ENCODE results near the gene NDUFS6.

NDUFS6 gene

GRCh38 chr5:1819458-1819857, 18.3 kb downstream of the NDUFS6 start:
- Histone ChIP-seq H3K18ac (ENCODE audit: low read length) (no peak overlapping the region), H3K4me2 (ENCODE audit: low read length) (no peak overlapping the region), H3K27ac (ENCODE audit: low read depth, low read length) (no peak overlapping the region), H3K4me3 (ENCODE audit: low read length) (no peak overlapping the region), H4K5ac (ENCODE audit: low read length) (no peak overlapping the region), H2BK120ac (ENCODE audit: low read depth, low read length) (no peak overlapping the region), H3K56ac (ENCODE audit: low read length) (no peak overlapping the region), H3K4me1 (ENCODE audit: control insufficient read depth, low read depth, low read length) (no peaks in the 10 kb centered on the region), H3K79me1 (ENCODE audit: low read length) (peaks cover 5% of the 10 kb centered on the region), H2BK15ac (replicated peaks; ENCODE audit: low read depth) (no peak overlapping the region), H2BK5ac (ENCODE audit: low read length) (no peak overlapping the region), H3K27me3 (ENCODE audit: insufficient read depth, low read length, poor library complexity) (no peaks in the 10 kb centered on the region), H3K9ac (ENCODE audit: low read length) (no peak overlapping the region), H3K36me3 (ENCODE audit: control insufficient read depth, insufficient read depth, low read length) (peaks cover 6% of the 10 kb centered on the region), H2AK5ac (ENCODE audit: low read length) (no peak overlapping the region), H3K23ac (ENCODE audit: low read length) (no peak overlapping the region), H3K4ac (ENCODE audit: low read depth, low read length) (no peak overlapping the region), H4K8ac (ENCODE audit: low read depth, low read length) (no peak overlapping the region), H3K79me2 (ENCODE audit: control insufficient read depth, insufficient read depth, low read length) (no peaks in the 10 kb centered on the region)
- no CpG with 5 or more reads among the region's 2 CpGs for WGBS (ENCODE audit: extremely low coverage, insufficient coverage, low lambda C conversion rate)
- no peak for DNase-seq

- Histone ChIP-seq H3K23ac (ENCODE audit: low read length) (no peak overlapping the region), H4K5ac (ENCODE audit: low read length) (no peak overlapping the region), H3K4me2 (ENCODE audit: low read length) (no peak overlapping the region), H2BK120ac (ENCODE audit: low read depth, low read length) (no peak overlapping the region), H3K27me3 (ENCODE audit: insufficient read depth, low read length, poor library complexity) (no peaks in the 10 kb centered on the region), H2AK5ac (ENCODE audit: low read length) (no peak overlapping the region), H3K36me3 (ENCODE audit: control insufficient read depth, insufficient read depth, low read length) (peaks cover 6% of the 10 kb centered on the region), H3K27ac (ENCODE audit: low read depth, low read length) (no peak overlapping the region), H4K8ac (ENCODE audit: low read depth, low read length) (no peak overlapping the region), H3K79me2 (ENCODE audit: control insufficient read depth, insufficient read depth, low read length) (no peaks in the 10 kb centered on the region), H3K4me3 (ENCODE audit: low read length) (no peak overlapping the region), H2BK15ac (replicated peaks; ENCODE audit: low read depth) (no peak overlapping the region), H3K4me1 (ENCODE audit: control insufficient read depth, low read depth, low read length) (no peaks in the 10 kb centered on the region), H3K56ac (ENCODE audit: low read length) (no peak overlapping the region), H2BK5ac (ENCODE audit: low read length) (no peak overlapping the region), H3K4ac (ENCODE audit: low read depth, low read length) (no peak overlapping the region), H3K9ac (ENCODE audit: low read length) (no peak overlapping the region), H3K18ac (ENCODE audit: low read length) (no peak overlapping the region), H3K79me1 (ENCODE audit: low read length) (peaks cover 5% of the 10 kb centered on the region)
- WGBS (ENCODE audit: extremely low coverage, insufficient coverage, low lambda C conversion rate): no CpG with 5 or more reads among the region's 12 CpGs
- no peak for DNase-seq
Observed at GRCh38 chr5:1820381-1820780, 19.2 kb downstream of the NDUFS6 start.

- Histone ChIP-seq H3K18ac (ENCODE audit: low read length) (no peak overlapping the region), H3K27me3 (ENCODE audit: insufficient read depth, low read length, poor library complexity) (no peaks in the 10 kb centered on the region), H3K36me3 (ENCODE audit: control insufficient read depth, insufficient read depth, low read length) (peaks cover 6% of the 10 kb centered on the region), H2BK15ac (replicated peaks; ENCODE audit: low read depth) (no peak overlapping the region), H3K9ac (ENCODE audit: low read length) (no peak overlapping the region), H2BK120ac (ENCODE audit: low read depth, low read length) (no peak overlapping the region), H3K4ac (ENCODE audit: low read depth, low read length) (no peak overlapping the region), H2AK5ac (ENCODE audit: low read length) (no peak overlapping the region), H3K4me1 (ENCODE audit: control insufficient read depth, low read depth, low read length) (no peaks in the 10 kb centered on the region), H4K8ac (ENCODE audit: low read depth, low read length) (no peak overlapping the region), H3K27ac (ENCODE audit: low read depth, low read length) (no peak overlapping the region), H3K23ac (ENCODE audit: low read length) (no peak overlapping the region), H4K5ac (ENCODE audit: low read length) (no peak overlapping the region), H3K4me3 (ENCODE audit: low read length) (no peak overlapping the region), H3K56ac (ENCODE audit: low read length) (no peak overlapping the region), H3K79me1 (ENCODE audit: low read length) (peaks cover 5% of the 10 kb centered on the region), H2BK5ac (ENCODE audit: low read length) (no peak overlapping the region), H3K4me2 (ENCODE audit: low read length) (no peak overlapping the region), H3K79me2 (ENCODE audit: control insufficient read depth, insufficient read depth, low read length) (no peaks in the 10 kb centered on the region)
- no peak for DNase-seq
- WGBS (ENCODE audit: extremely low coverage, insufficient coverage, low lambda C conversion rate): no CpG with 5 or more reads among the region's 4 CpGs
Observed at GRCh38 chr5:1820926-1821325, 19.7 kb downstream of the NDUFS6 start.

GRCh38 chr5:1821862-1822261, 20.7 kb downstream of the NDUFS6 start:
- Histone ChIP-seq H3K4ac (ENCODE audit: low read depth, low read length) (no peak overlapping the region), H3K18ac (ENCODE audit: low read length) (no peak overlapping the region), H4K8ac (ENCODE audit: low read depth, low read length) (no peak overlapping the region), H2BK15ac (replicated peaks; ENCODE audit: low read depth) (no peak overlapping the region), H3K23ac (ENCODE audit: low read length) (no peak overlapping the region), H3K4me2 (ENCODE audit: low read length) (no peak overlapping the region), H4K5ac (ENCODE audit: low read length) (no peak overlapping the region), H2BK5ac (ENCODE audit: low read length) (no peak overlapping the region), H3K27ac (ENCODE audit: low read depth, low read length) (no peak overlapping the region), H3K79me1 (ENCODE audit: low read length) (peaks cover 5% of the 10 kb centered on the region), H3K4me3 (ENCODE audit: low read length) (no peak overlapping the region), H3K56ac (ENCODE audit: low read length) (no peak overlapping the region), H3K36me3 (ENCODE audit: control insufficient read depth, insufficient read depth, low read length) (peaks cover 6% of the 10 kb centered on the region), H2BK120ac (ENCODE audit: low read depth, low read length) (no peak overlapping the region), H3K9ac (ENCODE audit: low read length) (no peak overlapping the region), H3K79me2 (ENCODE audit: control insufficient read depth, insufficient read depth, low read length) (no peaks in the 10 kb centered on the region), H2AK5ac (ENCODE audit: low read length) (no peak overlapping the region), H3K4me1 (ENCODE audit: control insufficient read depth, low read depth, low read length) (no peaks in the 10 kb centered on the region), H3K27me3 (ENCODE audit: insufficient read depth, low read length, poor library complexity) (no peaks in the 10 kb centered on the region)
- WGBS (ENCODE audit: extremely low coverage, insufficient coverage, low lambda C conversion rate): no CpG with 5 or more reads among the region's 8 CpGs
- no peak for DNase-seq

- H2BK120ac ChIP-seq (ENCODE audit: low read depth, low read length): no peak overlapping the region
- H3K4ac ChIP-seq (ENCODE audit: low read depth, low read length): no peak overlapping the region
- H3K36me3 ChIP-seq (ENCODE audit: control insufficient read depth, insufficient read depth, low read length): peaks cover 6% of the 10 kb centered on the region
- peaks cover 3% of the 10 kb centered on the region for H3K79me1 ChIP-seq (ENCODE audit: low read length)
- no peak overlapping the region for H2AK5ac ChIP-seq (ENCODE audit: low read length)
- H3K9ac ChIP-seq (ENCODE audit: low read length): no peak overlapping the region
- WGBS (ENCODE audit: extremely low coverage, insufficient coverage, low lambda C conversion rate): no CpG with 5 or more reads among the region's 12 CpGs
- H3K4me1 ChIP-seq (ENCODE audit: control insufficient read depth, low read depth, low read length): no peaks in the 10 kb centered on the region
- no peak overlapping the region for H3K27ac ChIP-seq (ENCODE audit: low read depth, low read length)
- no peak overlapping the region for H4K5ac ChIP-seq (ENCODE audit: low read length)
- no peak overlapping the region for H3K4me2 ChIP-seq (ENCODE audit: low read length)
- H3K27me3 ChIP-seq (ENCODE audit: insufficient read depth, low read length, poor library complexity): no peaks in the 10 kb centered on the region
- no peak overlapping the region for H2BK15ac ChIP-seq (replicated peaks; ENCODE audit: low read depth)
- no peak overlapping the region for H3K56ac ChIP-seq (ENCODE audit: low read length)
- H2BK5ac ChIP-seq (ENCODE audit: low read length): no peak overlapping the region
- no peaks in the 10 kb centered on the region for H3K79me2 ChIP-seq (ENCODE audit: control insufficient read depth, insufficient read depth, low read length)
- H3K4me3 ChIP-seq (ENCODE audit: low read length): no peak overlapping the region
- DNase-seq: no peak
- no peak overlapping the region for H4K8ac ChIP-seq (ENCODE audit: low read depth, low read length)
- no peak overlapping the region for H3K18ac ChIP-seq (ENCODE audit: low read length)
- no peak overlapping the region for H3K23ac ChIP-seq (ENCODE audit: low read length)
Observed at GRCh38 chr5:1823381-1824034, 22.3 kb downstream of the NDUFS6 start.

Measured in mesendoderm (in vitro differentiated cells).